Left hindlimb (tissue), 1 donor: ENCODE data around the gene LPO.

ENCODE experiments used
- DNase-seq: peaks from one replicate; pipeline ENCODE4 v3.0.0-alpha.2; 2018

LPO gene

DNA sequence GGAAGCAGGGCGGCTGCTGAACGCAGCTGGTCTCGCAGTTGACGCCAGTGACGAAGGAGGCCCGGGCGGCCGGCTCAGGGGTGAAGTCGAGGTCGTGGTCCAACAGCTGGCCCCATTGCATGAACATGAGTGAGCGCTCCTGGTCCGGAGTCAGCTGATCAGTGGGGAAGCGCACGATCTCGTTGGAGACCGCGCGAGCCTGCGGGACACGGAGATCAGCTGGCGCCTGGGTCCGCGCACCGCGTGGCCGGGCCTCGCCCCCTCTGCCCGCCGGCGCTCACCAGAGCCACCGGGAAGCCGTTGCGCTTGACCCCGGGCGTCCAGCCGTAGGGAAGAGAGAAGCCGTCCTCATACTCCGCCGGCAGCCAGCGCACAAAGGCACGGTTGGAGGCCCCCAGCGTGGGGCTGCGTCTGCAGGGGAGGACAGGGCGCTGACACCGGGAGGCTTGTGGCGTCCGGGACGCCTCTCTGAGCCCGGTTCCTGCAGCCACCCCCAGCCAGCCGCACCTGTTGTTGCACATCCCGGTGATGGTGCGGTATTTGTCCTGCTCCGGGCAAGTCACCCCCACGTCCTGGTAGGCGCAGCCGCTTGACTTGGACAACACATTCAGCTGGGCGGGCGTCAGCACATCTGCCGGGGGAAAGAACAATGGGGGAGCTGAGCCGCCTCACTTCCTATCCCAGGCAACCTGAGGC lies 40.8 kb downstream of the LPO start:
- peak; percentile 81 for DNase-seq

DNA sequence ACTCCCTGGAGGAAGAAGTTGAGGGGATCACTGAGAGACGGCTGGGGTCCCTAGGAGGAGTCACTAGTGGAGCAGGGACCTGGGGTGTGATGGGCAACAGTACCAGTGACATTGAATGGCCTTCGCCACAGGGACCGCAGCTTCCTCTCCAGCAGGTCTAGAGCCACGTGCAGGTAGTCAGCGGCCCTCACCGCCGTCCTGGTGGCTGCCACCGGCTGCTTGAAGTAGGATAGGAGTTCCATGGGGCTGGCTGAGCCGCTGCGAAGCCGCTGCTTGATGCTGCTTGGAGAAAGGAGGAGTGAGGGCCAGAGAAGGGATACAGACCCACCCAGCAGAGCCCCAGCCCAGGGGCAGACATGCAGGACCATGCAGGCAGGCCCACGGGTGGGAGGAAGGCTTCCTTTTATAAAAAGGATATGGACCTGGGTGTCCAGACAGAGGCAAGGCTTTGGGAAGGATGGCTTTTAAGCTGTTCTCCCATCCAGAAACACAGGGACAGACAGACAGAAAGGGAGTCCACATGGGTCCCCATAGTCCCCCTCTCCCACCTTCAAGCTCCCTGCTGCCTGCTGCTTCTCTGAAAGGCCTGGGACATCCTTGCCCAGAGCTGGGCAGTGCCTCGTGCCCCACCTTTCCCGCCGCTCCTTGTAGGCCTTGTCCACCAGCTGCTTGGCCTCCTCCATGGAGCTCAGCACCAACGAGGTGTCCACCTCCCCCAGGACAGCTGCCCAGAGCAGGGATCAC lies 41.5 kb downstream of the LPO start:
- no peak for DNase-seq

DNA sequence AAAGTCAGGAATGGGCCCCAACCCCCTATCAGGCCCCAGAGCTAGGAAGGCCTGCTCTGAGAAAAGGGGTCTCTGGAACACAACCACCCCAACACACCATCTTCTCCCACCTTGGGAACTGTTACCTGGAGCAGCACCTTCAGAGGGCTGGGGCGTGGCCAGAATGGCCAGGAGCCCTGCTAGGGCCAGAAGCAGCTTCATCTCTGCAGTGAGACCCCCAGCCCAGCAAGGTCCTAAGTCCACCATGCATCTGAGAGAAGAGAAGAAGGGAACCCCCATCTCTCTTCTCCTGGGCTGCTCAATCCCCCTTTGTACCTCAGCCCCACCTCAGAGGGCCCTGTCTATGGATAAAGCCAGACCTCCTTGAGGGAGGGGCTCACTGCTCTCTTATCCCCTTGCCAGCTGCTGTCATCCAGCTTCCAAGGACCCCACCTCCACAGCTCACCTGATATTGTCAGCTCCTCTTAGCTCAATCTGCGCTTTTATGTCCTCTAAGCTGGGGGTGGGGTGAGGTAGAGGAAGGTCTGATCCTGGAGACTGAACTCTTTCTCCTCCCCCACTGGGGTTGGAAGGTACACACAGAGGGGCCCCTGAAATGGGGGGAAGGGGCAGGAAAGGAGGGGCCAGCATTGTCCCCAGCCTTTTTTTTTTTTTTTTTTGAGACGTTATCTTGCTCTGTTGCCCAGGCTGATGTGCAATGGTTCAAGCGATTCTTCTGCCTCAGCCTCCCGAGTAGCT lies 42.3 kb downstream of the LPO start, which contains the start of gene MPO:
MPO (minus strand) TSS at position 456 of the 738 bp plus-strand sequence; CDS start at position 279, 177 bp downstream.
- no peak for DNase-seq

DNA sequence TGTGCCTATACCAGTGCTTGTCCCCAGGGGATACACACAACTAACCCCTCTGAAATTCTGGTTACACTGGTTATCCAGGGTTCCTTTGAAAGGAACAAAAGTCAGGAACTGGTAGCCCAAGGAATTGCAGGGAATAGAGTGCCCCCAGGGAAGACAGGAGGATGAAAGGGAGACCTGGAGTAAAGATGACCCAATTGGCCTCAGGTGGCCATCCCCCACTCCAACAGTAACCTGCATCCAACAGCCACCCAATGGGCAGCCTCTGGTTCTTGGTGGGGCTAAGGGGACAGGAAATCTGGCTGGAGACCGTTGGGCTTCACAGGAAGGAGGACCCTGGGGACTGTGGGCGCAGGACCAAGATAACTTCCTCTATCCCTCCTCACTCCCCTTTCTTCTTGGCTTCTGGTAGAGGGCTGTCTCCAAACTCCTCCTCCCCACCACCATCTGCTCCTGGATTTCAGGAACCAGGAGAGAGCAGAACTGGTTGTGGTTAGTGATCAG lies 43.2 kb downstream of the LPO start:
- no peak for DNase-seq

DNA sequence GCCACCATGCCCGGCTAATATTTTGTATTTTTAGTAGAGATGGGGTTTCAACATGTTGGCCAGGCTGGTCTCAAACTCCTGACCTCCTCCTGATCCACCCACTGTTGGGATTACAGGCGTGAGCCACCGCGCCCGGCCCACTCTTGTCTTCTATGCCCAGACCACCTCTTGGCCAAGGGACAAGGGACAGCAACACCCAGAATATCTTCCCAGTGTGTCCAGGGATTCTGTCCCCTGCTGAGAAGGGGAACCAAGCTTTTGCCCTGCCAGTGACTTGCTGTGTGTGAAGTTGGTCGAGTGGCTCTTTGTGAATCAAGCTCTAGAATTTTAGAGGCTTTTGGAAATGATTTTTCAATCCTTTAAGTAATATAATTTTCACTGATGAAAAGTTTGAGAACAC lies 44.1 kb downstream of the LPO start:
- DNase-seq, result no peak

DNA sequence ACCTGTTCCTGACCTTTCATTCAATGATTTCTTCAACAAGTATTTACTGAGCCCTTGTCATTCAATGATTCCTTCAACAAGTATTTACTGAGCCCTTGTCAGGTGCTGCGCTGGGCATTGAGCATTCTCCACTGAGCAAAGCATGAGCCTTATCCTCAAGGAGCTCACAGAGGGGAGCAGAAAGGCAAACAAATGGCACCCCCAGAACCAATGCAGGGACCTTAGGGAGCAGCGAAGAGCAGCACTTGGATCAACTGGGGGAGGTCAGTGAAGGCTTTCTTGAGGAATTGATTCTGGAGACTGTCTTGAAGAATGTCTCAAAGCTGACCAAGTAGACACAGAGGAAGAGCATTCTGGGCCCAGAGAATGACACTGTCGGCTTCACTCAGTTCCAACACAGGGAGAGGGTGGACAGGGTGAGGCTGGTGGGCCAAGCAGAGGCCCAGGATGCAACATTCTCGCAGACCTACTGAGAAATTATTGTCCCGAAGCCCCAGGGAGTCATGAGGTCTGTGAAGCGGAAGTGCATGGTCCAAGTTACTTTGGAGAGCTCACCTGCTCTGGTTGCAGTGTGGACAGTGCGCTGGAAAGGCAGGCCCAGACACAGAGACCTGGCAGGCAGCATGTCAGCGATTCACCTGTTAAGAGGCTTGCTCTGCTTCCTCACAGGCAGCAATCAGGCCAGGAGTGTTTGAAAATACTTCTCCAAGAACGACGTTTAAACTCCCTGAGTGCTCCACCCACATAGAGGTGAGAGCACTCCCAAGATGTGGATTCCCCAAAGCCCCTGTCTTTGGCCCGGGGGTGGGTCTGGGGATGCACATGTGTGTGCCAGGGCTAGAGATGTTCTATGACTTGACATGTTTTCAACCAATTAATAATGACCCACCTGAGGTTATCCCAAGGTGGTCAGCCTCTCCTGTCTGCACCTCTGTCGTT lies 45.6 kb downstream of the LPO start:
- no peak for DNase-seq

DNA sequence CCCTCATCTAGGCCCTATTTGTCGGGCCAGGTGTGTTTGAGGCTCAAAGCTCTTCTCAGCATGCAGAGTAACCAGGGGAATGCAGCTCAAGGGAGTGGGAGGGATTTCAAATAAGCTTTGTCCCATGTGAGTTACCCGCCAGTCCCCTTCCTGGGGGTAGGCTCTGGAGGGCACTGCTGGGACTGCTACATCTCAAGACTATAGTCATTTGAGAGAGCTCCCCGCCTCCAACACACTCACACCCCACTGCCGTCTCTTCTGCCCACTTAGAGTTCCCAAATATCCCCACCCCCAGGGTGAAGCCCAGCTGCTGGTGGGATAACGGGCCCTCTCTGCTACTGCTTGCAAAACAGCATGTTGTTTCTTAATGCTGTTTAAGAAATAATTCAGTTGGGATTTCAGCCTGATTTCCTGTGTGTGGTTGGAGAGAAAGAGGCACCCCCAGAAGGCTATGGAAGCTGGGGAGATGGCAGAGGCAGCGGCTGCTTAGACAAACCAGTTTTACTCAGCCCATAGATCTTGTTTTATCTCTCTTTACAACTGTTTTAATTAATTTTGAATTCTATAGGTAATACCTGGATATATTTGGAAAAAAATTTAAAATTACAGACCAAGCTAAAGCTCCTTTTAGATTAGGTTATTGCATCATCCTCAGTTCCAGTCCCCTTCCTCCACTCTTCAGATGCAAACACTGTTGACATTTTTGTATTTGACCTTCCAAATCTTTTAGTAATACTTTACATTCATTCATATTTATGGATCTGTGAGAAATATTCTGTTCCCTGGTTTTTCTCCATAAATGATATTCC lies 46.4 kb downstream of the LPO start:
- DNase-seq, result no peak

DNA sequence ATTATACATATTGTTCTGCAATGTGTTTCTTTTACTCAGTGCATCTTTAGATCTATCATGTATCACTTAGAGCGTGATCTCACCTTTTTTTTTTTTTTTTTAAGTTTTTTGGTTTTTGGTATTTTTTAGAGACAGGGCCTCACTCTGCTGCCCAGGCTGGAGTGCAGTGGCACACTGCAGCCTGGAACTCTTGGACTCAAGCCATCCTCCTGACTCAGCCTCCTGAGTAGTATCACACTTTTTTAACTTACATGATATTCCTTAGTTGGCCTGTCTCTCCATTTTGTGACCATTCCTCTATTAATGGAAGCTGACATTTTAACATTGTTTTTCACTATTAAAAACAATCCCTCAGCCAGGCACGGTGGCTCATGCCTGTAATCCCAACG lies 47.0 kb downstream of the LPO start:
- DNase-seq, result no peak

DNA sequence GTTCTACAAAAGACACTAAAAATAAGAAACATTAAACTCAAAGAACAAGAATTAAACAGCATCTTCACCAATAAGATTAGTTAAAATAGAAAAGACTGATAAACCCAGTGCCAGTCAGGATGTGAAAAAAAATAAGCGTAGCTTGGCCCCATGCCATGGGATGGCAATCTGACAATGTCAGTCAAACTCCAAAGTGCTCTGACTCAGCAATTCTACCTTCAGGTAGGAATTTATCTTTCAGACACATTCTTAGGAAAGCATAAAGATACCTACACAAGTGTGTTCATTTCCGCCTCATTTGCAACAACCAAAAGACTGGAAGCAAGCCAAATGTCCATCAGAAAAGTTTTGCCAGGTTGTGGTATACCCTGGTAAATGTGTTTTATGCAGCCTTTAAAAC lies 51.5 kb downstream of the LPO start:
- no peak for DNase-seq

DNA sequence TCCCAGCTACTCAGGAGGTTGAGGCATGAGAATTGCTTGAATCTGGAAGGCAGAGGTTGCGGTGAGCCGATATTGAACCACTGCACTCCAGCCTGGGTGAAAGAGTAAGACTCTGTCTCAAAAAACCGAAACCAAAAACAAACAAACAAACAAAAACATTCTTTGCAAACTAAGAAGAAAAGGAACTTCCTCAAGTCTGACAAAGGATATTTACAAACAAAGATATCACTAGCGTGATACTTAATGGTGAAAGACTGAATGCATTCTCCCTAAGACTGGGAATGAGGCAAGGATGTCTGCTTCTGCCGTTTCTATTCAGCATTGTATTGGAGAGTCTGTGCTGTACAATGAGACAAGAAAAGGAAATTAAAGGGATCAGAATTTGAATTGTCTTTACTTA lies 52.9 kb downstream of the LPO start:
- no peak for DNase-seq

DNA sequence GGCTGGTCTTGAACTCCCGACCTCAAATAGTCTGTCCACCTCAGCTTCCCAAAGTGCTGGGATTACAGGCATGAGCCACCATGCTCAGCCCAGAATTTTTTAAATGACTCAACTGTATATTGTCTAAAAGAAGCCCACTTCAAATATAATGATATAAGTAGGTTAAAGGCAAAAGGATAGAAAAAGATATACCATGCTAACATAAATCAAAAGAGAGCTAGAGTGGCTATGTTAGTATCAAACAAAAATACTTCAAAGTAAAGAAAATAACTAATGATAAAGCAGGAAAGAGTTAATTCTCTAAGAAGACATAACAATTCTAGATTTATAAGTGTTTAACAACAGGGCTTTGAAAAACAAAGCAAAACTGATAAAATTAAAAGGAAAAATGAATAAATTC lies 55.6 kb downstream of the LPO start:
- no peak for DNase-seq

DNA sequence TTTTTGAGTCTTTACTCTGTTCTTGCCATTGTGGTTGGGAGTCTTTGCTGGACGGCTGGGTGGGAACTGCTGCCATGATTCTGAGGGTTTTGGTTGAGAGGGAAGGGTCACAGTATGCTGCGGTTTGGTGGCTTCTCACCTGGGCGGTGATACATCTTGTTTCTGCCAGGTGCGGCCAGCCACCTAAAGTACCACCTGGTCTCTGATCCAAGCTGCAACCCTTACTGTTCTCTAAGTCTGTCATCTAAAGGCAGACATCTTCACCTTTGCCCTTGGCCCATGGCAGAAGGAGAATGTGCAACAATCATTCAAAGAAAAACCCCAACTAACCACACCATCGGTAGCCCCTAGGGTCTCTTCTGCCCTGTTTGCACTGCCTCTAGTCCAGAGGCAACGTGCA lies 62.0 kb downstream of the LPO start:
- no peak for DNase-seq

DNA sequence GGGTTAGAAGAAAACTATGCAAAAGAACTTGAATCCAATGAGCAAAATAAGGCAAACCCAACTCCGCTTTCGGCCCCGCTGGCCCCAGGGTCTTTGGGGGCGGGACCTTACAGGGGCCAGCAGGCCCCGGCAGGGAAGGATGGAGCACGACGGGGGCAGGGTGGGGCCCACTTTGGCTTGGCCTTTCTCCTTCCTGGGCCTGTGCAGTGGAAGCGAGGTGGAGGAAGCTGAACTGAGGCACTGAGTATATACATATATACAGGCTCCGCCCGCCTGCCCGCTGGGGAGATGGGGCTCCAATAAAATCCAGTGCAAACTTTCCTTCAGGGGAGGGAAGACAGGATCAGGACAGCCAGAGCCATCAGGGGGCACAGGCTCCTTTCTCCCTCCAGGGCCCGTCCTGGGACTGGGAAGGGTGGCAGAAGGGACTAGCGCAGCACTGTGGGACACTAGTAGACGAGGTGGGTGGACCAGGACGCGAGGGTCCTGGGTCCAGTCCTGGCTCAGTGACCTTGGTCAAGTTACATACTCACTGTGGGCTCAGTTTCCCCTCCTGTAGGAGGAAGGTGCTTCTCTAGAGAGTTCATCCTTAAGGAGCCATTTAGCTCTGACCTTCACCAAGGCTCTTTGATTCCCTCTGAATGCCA lies 63.2 kb downstream of the LPO start:
- DNase-seq, result no peak

DNA sequence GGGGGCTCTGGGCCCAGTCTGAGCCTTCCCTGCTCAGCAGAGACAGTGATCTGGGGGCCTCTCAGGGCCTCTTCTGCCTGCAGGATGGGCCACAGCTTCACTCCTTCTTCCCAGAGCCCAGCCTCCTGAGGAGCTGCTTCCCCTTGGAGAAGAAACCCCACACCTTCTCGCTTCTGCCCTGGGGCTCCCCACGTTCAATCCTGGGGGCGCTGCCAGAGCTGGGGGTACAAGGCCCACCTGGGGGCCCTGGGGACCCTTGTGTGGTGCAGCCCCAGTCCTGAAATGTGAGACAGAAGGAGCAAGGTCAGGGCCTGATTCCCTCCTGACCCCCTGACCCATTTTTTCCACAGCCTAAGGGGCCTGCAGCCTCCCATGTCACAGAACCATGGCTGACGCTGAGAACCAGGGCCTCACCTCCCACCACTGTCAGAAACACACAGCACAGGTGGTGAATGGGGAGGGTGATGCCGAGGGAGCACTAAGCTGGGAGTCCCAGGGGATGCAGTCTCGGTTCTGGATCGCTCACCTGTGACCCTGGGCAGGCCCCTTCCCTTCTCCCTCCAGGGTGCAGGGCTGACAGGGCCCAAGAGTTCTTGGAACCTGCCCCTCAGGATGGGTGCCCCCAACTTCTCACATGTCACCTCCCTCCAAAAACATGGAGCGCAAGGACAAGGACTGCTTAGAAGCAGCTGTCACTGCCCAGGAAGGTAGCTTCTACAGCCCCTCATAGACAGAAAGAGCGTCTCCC lies 64.0 kb downstream of the LPO start:
- DNase-seq, result no peak

DNA sequence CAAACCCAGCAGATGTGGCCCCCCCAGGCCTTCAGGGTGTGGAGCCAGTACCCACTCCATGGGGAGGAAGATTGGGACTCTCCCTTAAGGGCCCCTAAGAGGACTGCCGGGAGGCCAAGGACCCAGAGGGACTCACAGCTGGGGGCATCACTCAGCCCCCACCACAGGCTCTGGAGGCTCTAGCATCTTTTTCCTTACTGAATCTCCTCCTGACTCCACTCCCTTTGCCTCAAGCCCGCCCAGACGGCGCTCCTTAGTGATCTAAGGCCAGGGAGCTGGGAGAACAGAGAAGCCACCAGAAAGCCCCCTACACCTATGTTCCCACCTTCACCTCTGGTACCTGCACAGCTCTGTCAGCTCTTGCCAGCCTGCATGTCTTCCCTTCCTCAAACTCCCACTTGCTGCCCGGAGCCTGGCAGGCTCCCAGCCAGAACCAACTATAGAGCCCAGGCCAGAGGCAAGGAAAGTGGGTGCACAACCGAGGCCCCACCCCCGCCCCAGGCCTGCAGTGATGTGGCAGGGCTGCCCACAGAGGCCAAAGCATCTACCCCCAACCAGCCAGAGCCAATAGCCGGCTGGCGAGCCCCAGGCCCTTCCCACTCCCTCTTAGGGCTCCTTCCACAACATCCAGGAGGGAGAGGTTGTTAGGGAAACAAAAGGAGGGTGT lies 64.7 kb downstream of the LPO start:
- no peak for DNase-seq

DNA sequence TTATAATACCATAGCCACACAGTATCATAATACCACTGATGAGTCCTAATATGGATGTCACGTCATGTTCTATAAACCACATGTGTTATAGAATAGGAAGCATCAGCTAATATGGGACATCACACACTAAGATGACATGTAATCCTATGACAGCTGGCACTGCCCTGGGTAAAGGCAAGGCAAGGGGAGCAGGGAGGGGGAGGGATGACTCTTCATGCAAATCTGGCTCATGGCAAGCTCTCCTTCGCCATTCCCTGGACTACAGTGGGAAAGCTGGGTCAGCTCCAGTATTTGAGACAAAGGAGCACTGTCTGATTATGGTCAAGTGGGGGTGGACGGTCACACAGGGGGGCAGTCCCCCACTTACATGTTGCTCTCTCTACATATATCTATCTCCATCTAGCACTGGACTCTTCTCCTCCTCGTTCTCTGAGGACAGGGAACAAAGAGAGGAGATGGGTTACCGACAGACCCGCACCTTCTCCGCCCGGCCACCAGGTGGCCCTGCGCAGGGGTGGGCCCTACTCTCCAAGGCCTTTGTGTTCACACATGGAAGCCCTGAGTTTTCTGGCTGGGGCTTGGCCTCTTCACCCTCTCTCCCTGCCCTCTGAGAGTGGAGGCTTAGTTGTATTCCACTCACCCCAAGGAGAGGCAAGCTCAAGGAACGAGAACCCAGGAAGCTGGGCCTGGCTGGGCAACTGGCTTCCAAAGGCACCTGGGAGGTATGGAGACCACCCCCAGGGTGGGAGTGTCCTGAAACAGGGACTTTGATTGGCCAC lies 65.8 kb downstream of the LPO start:
- DNase-seq, result no peak

DNA sequence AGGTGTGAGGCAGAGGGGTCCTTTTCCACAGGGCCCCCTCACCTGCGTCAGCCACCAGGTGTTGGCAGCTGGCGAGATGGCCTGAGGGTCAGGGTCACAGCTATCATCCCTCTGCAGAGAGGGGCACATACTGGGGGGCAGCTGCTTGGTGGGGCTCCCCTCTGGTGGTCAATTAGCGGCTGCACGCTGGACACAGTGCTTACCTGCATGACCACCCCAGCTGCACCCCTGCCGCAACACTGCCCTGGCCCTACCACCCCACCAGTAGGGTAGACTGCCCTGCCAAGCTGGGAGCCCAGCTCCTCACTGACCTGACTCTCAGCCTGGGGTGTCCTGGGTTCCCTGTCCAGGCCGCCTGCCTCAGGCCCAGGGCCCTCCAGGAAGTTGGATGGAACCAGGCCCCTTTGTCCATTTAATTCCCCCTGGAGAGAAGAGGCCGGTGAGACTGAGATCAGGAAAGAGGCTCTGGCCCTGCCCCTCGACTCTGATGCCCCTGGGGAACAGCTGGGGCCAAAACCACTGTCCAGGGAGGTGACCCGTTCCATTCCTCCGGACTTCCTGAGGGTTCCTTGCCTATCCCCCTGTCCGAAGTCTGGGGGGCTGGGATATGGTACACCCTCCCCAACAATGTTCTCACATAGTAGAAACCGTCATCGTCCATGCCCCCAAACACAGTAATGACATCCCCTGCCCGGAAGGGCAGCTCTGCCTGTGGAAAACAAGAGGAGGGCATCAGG lies 66.5 kb downstream of the LPO start:
- no peak for DNase-seq

DNA sequence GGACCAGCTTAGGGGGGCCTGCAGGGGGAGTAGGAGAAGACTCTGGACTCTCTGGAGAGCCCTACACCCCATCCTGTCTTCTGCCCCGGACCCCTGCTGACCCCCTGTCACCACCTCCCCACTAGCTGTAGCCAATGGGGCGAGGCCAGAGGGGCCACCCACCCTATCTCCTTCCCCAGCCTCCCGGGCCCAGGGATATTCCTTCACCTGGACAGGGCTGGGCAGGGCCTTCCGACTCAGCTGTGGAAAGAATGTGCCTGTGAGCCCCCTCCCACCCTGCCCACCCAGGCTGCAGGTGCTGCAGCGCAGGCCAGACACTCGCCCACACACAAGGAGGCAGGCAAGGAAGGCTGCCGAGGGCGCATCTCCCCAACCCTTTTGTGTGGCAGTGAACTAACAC lies 67.2 kb downstream of the LPO start:
- DNase-seq, result no peak
